ENCODE measurements around the gene CDHR1.

- TF ChIP-seq, protein P1, sequence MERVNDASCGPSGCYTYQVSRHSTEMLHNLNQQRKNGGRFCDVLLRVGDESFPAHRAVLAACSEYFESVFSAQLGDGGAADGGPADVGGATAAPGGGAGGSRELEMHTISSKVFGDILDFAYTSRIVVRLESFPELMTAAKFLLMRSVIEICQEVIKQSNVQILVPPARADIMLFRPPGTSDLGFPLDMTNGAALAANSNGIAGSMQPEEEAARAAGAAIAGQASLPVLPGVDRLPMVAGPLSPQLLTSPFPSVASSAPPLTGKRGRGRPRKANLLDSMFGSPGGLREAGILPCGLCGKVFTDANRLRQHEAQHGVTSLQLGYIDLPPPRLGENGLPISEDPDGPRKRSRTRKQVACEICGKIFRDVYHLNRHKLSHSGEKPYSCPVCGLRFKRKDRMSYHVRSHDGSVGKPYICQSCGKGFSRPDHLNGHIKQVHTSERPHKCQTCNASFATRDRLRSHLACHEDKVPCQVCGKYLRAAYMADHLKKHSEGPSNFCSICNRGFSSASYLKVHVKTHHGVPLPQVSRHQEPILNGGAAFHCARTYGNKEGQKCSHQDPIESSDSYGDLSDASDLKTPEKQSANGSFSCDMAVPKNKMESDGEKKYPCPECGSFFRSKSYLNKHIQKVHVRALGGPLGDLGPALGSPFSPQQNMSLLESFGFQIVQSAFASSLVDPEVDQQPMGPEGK (CRISPR knock-in tag; IDR thresholded peaks at IDR 0.05; ENCODE audit: borderline replicate concordance), result no peak
- no peak for TF ChIP-seq OSR1 (CRISPR knock-in tag; IDR thresholded peaks at IDR 0.05)
- TF ChIP-seq PPARA (CRISPR knock-in tag; IDR thresholded peaks at IDR 0.05; ENCODE audit: borderline replicate concordance), result no peak
- TF ChIP-seq GLIS3 (CRISPR knock-in tag; IDR thresholded peaks at IDR 0.05), result no peak
- TF ChIP-seq ZFP30 (CRISPR knock-in tag; IDR thresholded peaks at IDR 0.05), result no peak
- no peak for TF ChIP-seq ESRRG (CRISPR knock-in tag; IDR thresholded peaks at IDR 0.05)
- TF ChIP-seq TSHZ2 (CRISPR knock-in tag; IDR thresholded peaks at IDR 0.05), result no peak
- TF ChIP-seq BACH2 (CRISPR knock-in tag; IDR thresholded peaks at IDR 0.05; ENCODE audit: borderline replicate concordance), result no peak
- TF ChIP-seq ISL1 (CRISPR knock-in tag; IDR thresholded peaks at IDR 0.05), result no peak
- no peak for TF ChIP-seq TOX (CRISPR knock-in tag; IDR thresholded peaks at IDR 0.05; ENCODE audit: borderline replicate concordance)
- TF ChIP-seq CSRNP3 (CRISPR knock-in tag; IDR thresholded peaks at IDR 0.05), result no peak
Observed at GRCh38 chr10:84258034-84258695, 63.8 kb downstream of the CDHR1 start.

All from SK-N-SH treated with all-trans-retinoic acid at 6 μM for 48 hours (cell line).